Epidermal melanocyte (primary cell): ENCODE results near the gene CENPM.
"Not testable (repeated sequence)": the region's sequence is repeated elsewhere in the genome, so short reads cannot be mapped to it uniquely, and the experiment has no call there.

Experiments
- DNase-seq: peaks from one replicate; pipeline ENCODE4 v3.0.0; 2011; ENCODE audit warnings: low spot score; ENCODE audit not compliant: insufficient read length

Gene CENPM

DNA sequence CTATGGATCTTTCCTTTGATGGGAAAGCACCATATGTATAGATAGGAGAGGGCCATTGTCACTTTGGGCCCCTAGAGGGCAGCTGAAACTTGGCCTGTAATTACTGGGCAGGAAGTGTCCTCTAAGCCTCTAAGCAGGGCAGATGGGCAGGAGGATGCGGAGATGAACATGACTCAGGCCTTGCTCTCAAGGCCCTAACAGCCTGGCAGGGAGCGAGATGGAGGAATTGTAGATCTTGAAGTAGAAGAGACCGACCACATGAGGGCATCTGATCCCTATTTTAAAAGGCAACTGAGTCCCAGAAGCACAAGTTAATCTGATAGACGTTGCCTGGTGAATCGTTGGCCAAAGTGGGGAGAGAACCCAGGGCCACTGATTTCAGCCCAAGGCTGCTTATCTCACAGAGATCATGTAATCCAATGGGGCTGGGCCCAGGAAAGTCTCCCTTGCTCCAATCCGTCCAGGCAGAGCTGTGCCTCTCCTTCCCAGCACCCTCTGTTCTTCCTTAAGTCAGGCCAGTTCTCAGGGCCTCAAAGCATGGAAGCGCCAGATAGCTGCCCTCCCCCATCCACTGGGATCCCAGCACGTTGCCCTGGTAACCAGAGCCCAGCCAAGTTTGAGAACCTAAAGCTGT is 19.8 kb upstream of the CENPM start:
- DNase-seq = peak; percentile 78

DNA sequence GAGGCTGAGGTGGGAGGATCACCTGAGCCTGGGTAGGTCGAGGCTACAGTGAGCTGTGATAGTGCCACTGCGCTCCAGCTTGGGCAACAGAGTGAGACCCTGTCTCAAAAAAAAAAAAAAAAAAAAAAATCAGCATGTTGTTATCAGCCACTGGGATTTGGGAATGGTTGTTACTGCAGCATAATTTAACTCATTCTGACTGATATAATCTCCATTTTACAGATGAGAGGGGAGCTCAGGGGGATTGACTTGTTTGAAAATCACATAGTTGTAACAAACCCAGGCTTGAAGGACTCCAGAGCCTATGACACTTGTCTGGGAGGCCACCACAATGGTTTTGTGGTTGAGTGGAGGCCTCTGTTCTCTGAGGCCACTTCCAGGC is 19.3 kb upstream of the CENPM start:
- DNase-seq = no peak

DNA sequence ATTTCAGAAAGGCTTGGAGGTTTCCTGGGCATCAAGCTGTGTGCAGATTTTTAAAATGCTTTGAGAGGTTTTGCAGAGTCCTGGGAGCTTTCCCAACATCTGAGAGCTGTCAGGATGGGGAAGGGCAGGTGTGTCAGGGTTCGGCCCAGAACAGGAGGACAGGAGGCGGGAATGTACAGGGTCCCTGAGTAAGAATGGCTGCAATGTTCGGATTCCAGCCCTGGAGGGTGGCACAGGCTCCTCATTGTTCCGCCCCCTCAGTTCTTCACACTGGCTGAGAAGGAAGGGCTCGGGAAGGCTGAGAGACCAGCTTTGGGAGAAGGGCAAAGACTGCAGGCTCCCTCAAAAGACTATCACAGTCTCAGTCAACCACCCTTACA is 17.1 kb upstream of the CENPM start:
- DNase-seq = no peak

DNA sequence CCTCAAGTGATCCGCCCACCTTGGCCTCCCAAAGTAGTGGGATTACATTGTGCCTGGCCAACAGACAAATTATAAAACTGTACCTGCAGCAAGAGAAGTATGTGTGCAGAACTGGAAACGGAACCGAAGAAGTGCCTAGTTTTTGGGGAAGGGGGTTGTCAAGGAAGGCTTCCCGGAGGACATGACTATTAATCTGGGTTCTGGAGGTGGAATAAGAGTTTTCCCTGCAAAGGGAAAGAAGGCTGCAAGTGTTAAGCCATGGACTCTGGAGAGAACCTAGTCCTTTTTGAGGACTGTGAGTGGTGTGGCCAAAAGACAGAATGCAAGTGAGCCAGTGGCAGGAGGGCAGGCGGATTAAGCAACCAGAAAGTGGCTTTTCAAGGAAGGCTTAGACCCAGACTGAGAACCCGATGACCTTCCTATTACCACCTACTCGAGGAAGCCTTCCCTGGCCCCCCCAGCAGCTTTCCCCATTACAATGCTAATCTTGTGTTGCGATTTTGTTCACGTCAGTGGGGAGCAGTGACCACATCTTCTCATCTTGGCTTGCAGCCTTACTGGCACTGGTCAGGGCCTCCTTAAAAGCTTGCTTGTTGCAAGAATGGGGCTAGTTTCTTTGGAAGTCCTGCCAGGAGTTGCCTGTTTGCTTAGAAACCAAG is 16.6 kb upstream of the CENPM start:
- DNase-seq = no peak

DNA sequence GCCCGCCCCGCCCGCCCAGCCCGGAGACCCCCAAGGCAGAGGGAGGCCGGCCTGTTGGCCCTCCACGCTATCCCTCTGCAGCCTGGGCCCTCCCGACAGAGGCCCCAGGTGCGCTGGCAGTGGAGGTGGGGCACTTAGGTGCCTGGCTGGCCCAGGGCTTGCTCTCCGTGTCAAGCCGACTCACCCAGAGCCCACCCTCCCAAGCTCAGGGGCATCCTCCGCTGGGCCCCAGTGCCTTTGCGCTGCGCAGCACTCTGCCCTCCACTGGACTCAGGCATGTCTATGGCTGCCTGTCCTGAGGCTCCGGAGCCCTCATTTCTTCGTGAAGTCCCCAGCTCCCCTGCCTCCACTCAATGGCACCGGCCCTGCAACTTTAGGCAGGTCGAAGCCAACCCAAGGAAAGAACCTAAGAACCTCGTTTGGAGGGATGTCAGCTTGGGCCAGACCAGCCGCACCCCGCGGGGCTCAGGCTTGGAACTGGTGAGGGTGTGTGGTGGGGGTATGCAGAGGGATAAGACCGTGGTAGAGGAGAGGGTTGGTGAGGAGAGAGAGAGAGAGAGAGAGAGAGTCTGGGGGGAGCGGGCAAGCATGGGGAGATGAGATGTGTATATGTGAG is 11.1 kb upstream of the CENPM start:
- DNase-seq = no peak

DNA sequence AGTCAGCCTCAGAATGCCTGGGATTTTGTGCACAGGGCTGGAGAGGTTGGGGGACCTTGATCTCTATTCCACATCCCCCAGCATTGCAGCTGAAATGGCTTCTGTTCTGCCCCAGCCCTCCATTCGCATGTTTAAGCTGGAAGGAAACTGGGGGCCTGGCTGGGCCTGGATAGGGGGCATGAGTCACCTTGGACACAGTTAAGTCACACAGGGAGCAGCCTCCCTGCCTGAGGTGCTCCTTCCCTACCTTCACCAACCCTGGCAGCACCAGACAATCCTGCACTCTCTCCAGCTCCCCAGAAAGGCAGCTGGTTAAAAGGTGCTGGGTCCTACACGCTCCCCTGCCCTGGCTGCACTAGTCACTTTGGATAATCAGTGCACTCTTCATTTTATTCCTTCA is 5.8 kb upstream of the CENPM start:
- DNase-seq = no peak

DNA sequence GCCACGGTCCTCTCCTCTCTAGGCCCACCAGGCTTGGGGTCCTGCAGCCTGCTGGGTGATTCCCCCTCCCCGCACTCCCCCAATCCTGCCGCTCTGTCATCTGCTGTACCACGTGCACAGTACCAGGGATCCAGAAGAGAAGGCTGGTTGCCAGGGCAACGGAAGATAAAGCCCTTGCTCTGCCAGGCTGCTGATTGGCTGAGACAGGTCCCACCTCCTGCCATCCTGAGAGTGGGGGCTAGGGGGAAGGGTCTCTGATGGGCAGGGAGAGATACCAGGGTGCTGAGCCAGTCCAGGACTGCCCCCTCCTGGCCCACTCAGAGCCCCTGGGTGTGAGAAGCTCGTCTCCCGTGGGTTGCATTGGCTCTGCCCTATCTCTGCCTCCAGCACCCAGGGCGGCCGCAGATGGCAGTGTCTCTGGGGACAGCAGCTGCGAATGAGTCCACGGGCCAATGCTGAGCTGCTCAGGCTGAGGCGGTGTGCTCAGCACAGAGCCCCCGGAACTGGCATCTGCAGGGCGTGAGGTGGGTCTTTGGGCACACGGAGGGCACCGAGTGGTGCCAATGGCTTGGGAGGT is 5.0 kb upstream of the CENPM start, which contains the start of gene SMIM45:
Gene SMIM45, plus strand, starts transcription at position 253 of the 577 bp plus-strand sequence.
- DNase-seq = no peak

DNA sequence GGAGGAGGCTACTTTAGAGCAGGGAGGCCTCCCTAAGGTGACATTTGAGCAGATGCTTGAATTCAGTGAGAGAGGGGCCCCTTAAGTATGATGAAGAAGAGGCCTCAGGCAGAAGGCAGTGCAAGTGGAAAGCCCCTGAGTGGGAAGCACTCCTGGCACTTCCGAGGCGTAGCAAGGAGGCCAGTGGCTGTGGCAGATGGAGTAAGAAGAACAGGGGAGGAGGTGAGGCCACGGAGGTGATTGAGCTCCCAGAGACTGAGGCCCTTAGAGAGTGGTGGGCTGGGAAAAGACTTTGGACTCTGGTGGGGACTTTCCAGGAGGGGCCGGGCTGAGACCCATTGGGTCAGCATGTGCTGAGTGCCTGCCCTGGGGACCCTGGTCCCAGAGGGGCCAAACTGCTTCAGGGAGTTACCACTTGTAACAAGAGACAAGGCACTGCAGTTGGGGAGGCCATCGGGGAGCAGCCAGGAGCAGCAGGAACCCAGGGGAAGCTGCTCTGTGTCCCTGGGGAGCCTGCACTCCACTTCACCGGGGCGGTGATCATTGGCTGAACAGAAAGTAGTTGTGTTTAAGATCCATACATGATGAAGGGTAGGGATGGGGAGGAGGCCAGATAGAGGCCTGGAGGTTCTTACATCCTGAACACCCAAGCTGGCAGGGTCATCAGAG is 2.5 kb upstream of the CENPM start:
- DNase-seq = no peak

DNA sequence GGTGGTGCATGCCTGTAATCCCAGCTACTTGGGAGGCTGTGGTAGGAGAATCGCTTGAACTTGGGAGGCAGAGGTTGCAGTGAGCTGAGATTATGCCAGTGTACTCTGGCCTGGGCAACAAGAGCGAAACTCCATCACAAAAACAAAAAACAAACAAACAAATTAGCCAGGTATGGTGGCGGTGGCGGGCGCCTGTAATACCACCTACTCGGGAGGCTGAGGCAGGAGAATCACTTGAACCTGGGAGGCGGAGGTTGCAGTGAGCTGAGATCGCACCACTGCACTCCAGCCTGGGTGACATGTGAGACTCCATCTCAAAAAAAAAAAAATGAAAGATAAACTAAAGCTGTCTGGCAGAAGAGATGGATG is 2.0 kb upstream of the CENPM start:
- DNase-seq = not testable (repeated sequence)

DNA sequence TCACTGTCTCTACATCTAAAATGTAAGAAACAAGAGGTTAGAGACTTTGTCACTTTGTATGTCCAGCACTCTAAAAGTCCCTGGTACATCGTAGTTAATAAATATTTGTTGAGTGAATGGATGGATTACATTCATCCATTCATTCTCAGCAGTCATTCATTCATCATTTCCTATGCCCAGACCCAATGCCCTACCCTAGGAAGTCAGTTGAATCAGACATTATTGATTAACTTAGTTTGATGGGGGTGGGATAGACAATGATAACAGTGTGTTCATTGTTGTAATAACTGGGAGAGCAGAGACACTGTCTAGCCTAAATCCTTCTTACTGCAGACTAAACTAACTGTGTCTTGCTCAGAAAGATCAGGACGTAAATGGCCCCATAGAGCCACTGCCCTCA is 1.2 kb upstream of the CENPM start:
- no peak for DNase-seq

DNA sequence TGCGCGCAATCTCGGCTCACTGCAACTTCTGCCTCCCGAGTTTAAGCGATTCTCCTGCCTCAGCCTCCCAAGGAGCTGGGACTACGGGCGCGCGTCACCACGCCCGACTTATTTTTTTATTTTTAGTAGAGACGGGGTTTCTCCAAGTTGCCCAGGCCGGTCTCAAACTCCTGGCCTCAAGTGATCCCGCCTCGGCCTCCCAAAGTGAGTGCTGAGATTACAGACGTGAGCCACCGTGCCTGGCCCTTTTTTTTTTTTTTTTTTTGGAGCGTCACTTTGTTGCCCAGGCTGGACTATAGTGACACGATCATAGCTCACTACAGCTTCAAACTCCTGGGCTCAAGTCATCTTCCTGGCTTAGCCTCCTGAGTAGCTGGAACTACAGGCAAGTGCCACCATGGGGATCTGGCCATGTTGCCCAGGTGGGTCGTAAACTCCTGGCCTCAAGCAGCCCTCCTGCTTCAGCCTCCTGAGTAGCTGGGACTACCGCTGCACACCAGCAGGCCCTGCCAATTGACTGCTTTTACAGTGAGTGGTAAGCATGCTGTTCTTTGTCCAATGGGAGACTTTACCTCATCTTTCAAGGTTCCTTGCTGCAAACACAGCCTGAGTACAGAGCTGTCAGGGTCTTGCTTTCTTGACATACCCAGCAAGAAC is 600 bp upstream of the CENPM start:
- DNase-seq = no peak

DNA sequence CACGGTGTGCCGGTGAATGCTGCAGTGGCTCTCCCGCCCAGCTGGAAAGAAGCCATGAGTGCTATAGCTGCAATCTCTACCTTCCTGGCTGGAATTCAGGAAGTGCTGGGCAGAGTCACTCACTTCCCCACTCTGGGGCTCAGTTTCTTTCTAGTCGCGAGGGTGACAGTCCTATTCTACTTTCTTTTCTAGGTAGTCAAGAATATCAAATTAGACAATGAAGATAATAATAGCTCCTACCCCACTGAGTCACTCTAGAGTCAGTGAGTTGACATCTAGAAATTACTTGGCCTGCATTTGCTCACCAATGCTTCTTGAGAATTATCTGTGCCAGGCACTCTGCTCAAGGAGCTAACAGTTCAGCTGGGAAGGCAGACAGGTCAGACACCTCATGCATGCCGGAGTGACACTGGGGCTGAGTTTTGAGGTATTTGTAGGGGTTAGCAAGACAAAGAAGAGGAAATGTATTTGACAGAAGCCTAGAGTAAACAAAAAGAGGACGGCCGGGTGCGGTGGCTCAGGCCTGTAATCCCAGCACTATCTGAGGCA is 3.2 kb downstream of the CENPM start:
- DNase-seq = no peak

DNA sequence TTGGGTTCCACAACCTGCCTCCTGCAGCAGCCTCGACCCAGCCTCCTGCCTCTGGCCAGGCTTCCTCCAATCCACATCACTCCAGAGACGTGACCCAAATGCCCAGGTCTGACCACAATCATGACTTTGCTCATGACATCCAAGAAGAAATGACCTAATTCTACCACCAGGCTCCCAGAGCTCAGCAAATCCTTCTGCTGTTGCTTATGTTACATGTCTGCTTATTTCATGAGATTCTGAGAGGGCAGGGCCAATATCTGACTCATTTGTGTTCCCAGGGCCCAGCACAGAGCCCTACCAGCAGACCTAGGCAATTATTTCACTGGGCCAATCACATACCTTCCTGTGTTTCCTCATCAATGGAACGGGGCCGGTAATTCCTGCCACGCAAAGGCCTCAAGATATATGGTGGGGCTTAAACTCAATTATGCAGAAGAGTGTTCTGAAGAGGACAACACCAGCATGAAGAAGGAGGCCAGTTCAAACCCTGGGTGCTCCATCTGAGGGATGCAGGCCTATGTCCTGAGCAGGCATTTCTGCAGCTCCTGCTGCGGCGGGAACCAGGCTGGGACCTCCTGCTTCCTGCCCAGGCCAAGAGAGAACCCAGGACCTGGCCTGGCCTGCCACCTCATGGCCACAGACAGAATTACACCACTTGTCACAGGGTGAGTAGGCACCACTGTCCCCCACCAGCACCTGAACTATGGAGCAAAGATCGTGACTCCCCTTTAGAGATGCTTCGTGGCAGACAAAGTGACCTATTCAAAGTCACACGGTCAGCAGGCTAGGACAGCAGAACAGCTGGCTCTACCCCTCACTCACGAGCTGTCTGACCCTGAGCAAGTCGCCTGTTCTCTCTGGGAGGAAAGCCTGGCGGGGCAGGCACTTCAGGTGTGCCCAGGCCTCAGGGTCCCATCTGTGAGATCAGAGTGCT is 5.9 kb downstream of the CENPM start:
- peak; percentile 85 for DNase-seq

DNA sequence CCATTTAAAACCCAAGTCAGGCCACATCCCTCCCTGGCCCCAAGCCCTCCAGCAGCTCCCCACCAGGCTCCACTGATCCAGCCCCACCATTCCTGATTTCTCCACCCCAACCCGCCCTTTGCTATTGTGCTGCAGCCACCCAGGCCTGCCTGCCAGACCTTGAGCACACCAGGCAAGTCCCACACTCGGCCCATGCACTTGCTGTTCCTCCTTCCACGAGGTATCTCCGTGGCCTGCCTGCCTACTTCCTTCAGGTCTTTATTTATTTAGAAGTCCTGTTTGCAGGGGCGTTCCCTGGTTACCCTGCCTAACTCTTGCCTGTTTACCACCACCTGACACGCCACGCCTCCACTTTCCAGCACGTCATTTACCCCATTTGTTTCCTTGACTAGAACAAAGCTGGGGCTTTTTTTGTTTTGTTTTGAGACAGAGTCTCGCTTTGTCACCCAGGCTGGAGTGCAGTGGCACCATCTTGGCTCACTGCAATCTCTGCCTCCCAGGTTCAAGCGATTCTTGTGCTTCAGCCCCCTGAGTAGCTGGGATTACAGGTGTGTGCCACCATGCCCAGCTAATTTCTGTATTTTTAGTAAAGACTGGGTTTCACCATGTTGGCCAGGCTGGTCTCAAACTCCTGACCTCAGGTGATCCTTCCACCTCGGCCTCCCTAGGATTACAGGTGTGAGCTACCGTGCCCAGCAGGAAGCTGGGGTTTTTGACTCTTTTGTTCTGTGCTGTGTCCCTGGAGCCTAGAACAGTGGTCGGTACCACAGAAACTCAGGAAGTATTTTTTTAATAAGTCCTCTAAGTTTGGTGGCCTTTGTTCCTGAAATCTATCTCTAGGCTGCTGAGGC is 6.7 kb downstream of the CENPM start:
- DNase-seq = no peak

DNA sequence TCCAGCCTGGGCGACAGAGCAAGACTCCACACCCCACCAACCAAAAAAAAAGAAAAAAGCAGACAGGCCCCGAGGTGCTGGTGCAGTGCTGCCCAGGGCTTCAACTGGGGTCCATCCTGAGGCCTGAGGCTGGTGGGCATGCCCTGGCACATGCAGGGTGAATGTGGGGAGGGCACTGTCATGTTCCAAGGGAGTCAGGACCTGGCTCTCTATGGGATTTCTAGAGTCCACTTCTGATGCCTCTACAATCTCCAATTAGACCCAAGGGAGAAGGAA is 10.1 kb downstream of the CENPM start:
- DNase-seq = no peak

DNA sequence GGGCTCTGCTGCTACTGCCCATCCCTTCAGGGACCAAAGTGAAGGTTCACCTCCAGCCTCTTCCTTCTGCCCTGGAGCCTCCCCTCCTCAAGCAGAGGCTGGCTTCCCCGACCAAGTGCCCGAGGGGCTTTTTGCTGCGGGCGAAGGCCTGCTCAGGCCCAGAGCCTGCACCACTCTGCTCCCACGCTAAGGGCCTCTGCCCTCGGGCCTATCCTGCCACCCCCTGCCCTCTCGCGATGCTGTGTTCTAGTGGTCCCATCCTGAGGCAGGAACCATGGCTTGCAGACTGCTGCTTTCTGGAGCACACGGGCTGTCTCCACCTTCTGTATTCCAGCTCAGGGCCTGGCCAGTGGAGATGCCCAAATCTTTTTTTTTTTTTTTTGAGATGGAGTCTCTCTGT is 11.4 kb downstream of the CENPM start:
- no peak for DNase-seq

DNA sequence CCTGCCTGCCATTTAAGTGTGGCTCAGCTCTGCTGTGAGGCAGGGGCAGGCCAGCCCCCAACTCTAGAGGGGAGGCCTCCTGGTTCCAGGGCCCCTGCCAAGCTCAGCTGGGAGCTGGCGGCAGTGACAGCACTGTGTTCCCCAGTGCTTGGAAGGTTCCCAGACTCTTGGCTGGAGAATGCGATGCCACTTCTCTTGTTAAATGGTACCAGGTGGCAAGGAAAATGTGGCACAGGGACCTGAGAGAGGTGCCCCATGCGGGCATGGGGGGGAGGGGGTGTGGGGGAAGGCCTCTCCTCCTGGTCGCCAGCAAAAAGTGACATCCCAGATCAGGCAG is 12.0 kb downstream of the CENPM start:
- no peak for DNase-seq

DNA sequence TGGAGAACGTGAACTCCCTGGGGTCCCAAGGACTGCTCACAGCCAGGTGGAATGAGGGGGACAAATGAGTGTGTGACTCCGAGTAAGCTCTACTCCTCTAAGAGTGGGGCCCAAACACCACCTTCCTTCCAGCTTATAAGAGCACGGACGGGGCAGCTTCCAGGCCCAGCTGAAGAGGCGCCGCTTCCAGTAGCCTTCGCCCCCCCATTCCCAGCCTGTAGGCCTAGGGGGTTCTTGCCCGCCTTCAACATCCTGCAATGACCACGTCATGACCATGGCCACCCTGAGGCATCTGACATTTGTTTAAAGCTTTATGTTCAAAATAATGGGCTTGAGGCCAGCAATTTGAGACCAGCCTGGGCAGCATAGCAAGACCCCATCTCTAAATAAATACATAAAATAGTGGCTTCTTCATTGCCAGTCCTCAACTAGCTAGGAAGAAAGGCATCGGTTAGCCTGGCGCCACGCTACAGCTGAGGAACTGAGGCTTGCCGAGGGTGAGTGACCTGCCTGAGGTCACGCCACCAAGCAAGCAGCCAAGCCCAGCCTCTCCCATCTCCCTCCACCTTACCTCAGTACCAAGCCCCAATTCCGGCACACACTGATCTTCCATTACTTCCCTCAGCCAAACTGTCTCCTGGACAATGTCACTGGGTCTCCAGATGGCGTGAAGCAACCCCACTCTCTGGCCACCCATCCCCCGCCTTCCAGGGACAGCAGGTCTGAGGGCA is 12.5 kb downstream of the CENPM start:
- DNase-seq = no peak
